ENCODE data around the gene PTPRN2. TPM values are rescaled to one million over a fixed set of nuclear protein-coding genes. Genes with fewer than 3 reads are reported as not detected.

PTPRN2 gene
- total RNA-seq, 4 donors from 2014 or later = 6.6 to 10.7 (median 8.2) TPM

- Histone ChIP-seq H3K9me3 (no peaks in the 10 kb centered on the region), H3K4me1 (peaks cover 0 to 16% (median 0%) of the 10 kb centered on the region in 4 donors), H3K27ac (no peak overlapping the region), H3K4me3 (no peak overlapping the region), H3K27me3 (no peaks in the 10 kb centered on the region), H3K36me3 (no peaks in the 10 kb centered on the region)
- DNase-seq (ENCODE audit: low spot score in 2 of 2) = no peak
- WGBS, 2 donors = 66 to 77% methylated on average over 6 of the region's 6 CpGs
- TF ChIP-seq POLR2A (IDR thresholded peaks at IDR 0.05) = no peak
- TF ChIP-seq CTCF (IDR thresholded peaks at IDR 0.05) = no peak
- TF ChIP-seq EP300 (IDR thresholded peaks at IDR 0.05) = no peak
Measured at GRCh38 chr7:157739650-157740049, 848.0 kb downstream of the PTPRN2 start.

GRCh38 chr7:157739031-157739430 lies 848.6 kb downstream of the PTPRN2 start:
- Histone ChIP-seq H3K9me3 (no peaks in the 10 kb centered on the region), H3K4me3 (no peak overlapping the region), H3K36me3 (no peaks in the 10 kb centered on the region), H3K27ac (no peak overlapping the region), H3K27me3 (no peaks in the 10 kb centered on the region), H3K4me1 (peaks cover 0 to 16% (median 0%) of the 10 kb centered on the region in 4 donors)
- 77 to 78% methylated on average over 8 of the region's 8 CpGs for WGBS, 2 donors
- no peak for DNase-seq (ENCODE audit: low spot score in 2 of 2)
- TF ChIP-seq POLR2A (IDR thresholded peaks at IDR 0.05) = no peak
- TF ChIP-seq EP300 (IDR thresholded peaks at IDR 0.05) = no peak
- TF ChIP-seq CTCF (IDR thresholded peaks at IDR 0.05) = no peak

- WGBS, 2 donors = 5 to 9% methylated on average over 11 of the region's 11 CpGs
- H3K27me3 ChIP-seq = no peaks in the 10 kb centered on the region
- peak overlapping the region in 1 of 4 donors; percentile 2 for H3K27ac ChIP-seq
- no peaks in the 10 kb centered on the region for H3K36me3 ChIP-seq
- peak overlapping the region in 1 of 4 donors; percentile 25 for H3K4me3 ChIP-seq
- DNase-seq (ENCODE audit: low spot score in 2 of 2) = peak in 1 of 2 donors; percentile 13
- peaks cover 0 to 16% (median 0%) of the 10 kb centered on the region in 4 donors for H3K4me1 ChIP-seq
- no peak for TF ChIP-seq EP300 (IDR thresholded peaks at IDR 0.05)
- TF ChIP-seq CTCF (IDR thresholded peaks at IDR 0.05) = no peak
- H3K9me3 ChIP-seq = no peaks in the 10 kb centered on the region
Measured at GRCh38 chr7:157738066-157738460, 849.6 kb downstream of the PTPRN2 start.

DNA sequence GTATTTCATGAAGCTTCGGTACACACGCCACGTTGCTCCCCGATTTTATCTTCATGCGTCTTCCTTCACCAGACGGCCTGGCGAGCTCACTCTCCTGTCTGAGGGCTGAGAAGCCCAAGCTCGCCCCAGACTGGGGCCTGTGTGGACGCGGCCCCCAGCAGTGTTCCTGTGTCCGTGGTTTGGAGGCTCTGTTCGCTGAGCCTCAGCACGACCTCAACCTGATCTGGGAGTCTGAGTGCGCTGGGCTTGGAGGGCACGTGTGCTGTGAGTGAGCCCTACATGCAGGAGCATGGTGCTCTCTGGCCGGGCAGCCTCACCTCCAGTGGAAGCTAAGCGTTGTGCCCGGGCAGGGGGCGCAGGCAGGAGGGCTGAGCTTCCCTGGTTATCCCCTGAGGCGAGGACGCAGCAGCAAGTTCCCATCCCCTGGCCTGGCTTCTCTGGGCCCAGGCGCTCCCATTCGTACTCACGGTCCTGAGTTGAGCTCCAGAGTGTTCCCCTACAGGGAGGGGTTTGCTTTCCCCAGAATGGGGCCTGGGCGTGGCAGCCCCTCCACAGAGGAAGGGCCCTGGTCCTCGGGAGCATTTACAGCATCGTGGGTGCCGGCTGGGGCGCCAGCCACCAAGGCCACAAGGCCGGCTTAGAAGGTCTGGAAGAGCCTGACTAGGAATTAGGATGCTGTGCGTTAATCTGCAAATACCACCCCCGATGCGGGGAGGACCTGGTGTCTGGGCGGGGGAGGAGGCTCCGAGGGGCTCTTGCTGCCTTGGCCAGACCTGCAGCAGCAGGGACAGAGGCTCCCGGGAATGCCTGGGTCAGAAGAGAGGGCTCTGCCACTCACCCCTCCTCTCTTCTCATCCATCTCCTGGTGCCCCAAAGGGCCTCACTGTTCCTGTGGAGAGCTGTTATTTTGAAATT lies 850.2 kb downstream of the PTPRN2 start:
- TF ChIP-seq POLR2A (IDR thresholded peaks at IDR 0.05) (no peak), CTCF (IDR thresholded peaks at IDR 0.05) (no peak), EP300 (IDR thresholded peaks at IDR 0.05) (no peak)
- no peak overlapping the region for H3K4me3 ChIP-seq
- no peaks in the 10 kb centered on the region for H3K36me3 ChIP-seq
- H3K27me3 ChIP-seq = no peaks in the 10 kb centered on the region
- H3K27ac ChIP-seq = peak overlapping the region in 1 of 4 donors; percentile 2
- no peak for DNase-seq (ENCODE audit: low spot score in 2 of 2)
- 77 to 82% methylated on average over 29 to 35 of the region's 36 CpGs for WGBS, 2 donors
- peaks cover 0 to 16% (median 0%) of the 10 kb centered on the region in 4 donors for H3K4me1 ChIP-seq
- H3K9me3 ChIP-seq = no peaks in the 10 kb centered on the region

DNA sequence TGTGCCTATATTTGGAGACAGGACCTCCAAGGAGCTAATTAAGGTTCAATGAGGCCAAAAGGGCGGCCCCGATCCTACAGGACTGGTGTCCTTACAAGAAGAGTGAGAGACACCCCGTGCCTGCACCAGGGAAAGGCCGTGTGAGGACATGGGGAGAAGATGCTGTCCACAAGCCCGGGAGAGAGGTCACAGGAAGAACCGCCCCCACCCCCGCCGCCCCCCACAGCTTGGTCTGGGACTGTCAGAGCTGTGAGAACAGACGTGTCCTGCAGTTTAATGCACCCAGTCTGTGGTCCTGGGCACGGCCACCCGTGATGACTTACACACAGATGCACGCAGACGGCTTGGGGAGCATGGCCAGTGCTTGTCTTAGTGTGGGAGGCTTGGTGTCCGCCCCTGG lies 851.3 kb downstream of the PTPRN2 start:
- H3K4me1 ChIP-seq = peaks cover 0 to 16% (median 0%) of the 10 kb centered on the region in 4 donors
- TF ChIP-seq POLR2A (IDR thresholded peaks at IDR 0.05) (no peak), EP300 (IDR thresholded peaks at IDR 0.05) (no peak), CTCF (IDR thresholded peaks at IDR 0.05) (no peak)
- WGBS, 2 donors = 87 to 88% methylated on average over 14 of the region's 14 CpGs
- DNase-seq (ENCODE audit: low spot score in 2 of 2) = no peak
- H3K9me3 ChIP-seq = no peaks in the 10 kb centered on the region
- no peak overlapping the region for H3K27ac ChIP-seq
- no peak overlapping the region for H3K4me3 ChIP-seq
- H3K36me3 ChIP-seq = no peaks in the 10 kb centered on the region
- H3K27me3 ChIP-seq = no peaks in the 10 kb centered on the region
